ENCODE data around the gene PPIH. TPM values are rescaled to one million over a fixed set of nuclear protein-coding genes. Genes with fewer than 3 reads are reported as not detected.
"Not testable (repeated sequence)": the region's sequence is repeated elsewhere in the genome, so short reads cannot be mapped to it uniquely, and the experiment has no call there.

Gene PPIH
- total RNA-seq, 1 experiment from 2014 or later: 104 TPM

- Histone ChIP-seq H3K4me1 (no peaks in the 10 kb centered on the region; the same call in 1 of the 2 replicates), H3K27me3 (no peaks in the 10 kb centered on the region), H3K4me3 (no peak overlapping the region), H3K9me3 (replicated peaks) (no peaks in the 10 kb centered on the region), H3K36me3 (peaks cover 19% of the 10 kb centered on the region), H3K27ac (no peak overlapping the region)
- no peak for DNase-seq
Measured at GRCh38 chr1:42675467-42675866, 17.2 kb downstream of the PPIH start.

GRCh38 chr1:42676534-42677087 lies 18.4 kb downstream of the PPIH start:
- Histone ChIP-seq H3K4me1 (no peaks in the 10 kb centered on the region; the same call in 1 of the 2 replicates), H3K27me3 (no peaks in the 10 kb centered on the region), H3K27ac (no peak overlapping the region), H3K9me3 (replicated peaks) (no peaks in the 10 kb centered on the region), H3K36me3 (peaks cover 11% of the 10 kb centered on the region), H3K4me3 (no peak overlapping the region)
- DNase-seq: no peak

- peak in 1 of 2 experiments; percentile 23 for DNase-seq
- Histone ChIP-seq H3K36me3 (peaks cover 24% of the 10 kb centered on the region), H3K4me1 (peaks cover under 1% of the 10 kb centered on the region; the same call in 1 of the 2 replicates), H3K27me3 (no peaks in the 10 kb centered on the region), H3K4me3 (no peak overlapping the region), H3K27ac (no peak overlapping the region), H3K9me3 (replicated peaks) (no peaks in the 10 kb centered on the region)
Measured at GRCh38 chr1:42679364-42679983, 21.3 kb downstream of the PPIH start.

- Histone ChIP-seq H3K36me3 (peaks cover 30% of the 10 kb centered on the region), H3K4me3 (no peak overlapping the region), H3K4me1 (peaks cover 6% of the 10 kb centered on the region), H3K27ac (no peak overlapping the region), H3K27me3 (no peaks in the 10 kb centered on the region), H3K9me3 (replicated peaks) (no peaks in the 10 kb centered on the region)
- DNase-seq: no peak
Measured at GRCh38 chr1:42680055-42680454, 21.8 kb downstream of the PPIH start.

GRCh38 chr1:42680921-42681683 lies 22.9 kb downstream of the PPIH start:
- H3K4me1 ChIP-seq: peaks cover 14% of the 10 kb centered on the region
- peak in 1 of 2 experiments; percentile 23 for DNase-seq
- peak overlapping the region; percentile 88 for H3K4me3 ChIP-seq
- H3K36me3 ChIP-seq: peaks cover 31% of the 10 kb centered on the region
- no peaks in the 10 kb centered on the region for H3K27me3 ChIP-seq
- H3K9me3 ChIP-seq (replicated peaks): no peaks in the 10 kb centered on the region
- peak overlapping the region; percentile 94 for H3K27ac ChIP-seq

- peak within 1 kb of the TSS; percentile 94 for H3K27ac ChIP-seq
- no peaks in the 10 kb centered on the region for H3K27me3 ChIP-seq
- peak within 1 kb of the TSS; percentile 88 for H3K4me3 ChIP-seq
- H3K4me1 ChIP-seq: peaks cover 22% of the 10 kb centered on the region
- H3K36me3 ChIP-seq: peaks cover 39% of the 10 kb centered on the region
- H3K9me3 ChIP-seq (replicated peaks): no peaks in the 10 kb centered on the region
- peak; percentile 98 to 99 for DNase-seq
Measured at GRCh38 chr1:42681741-42682483, 23.7 kb downstream of the PPIH start, which contains the start of gene YBX1. Gene YBX1, plus strand, starts transcription at chr1:42682418. Its CDS starts 148 bp downstream, at chr1:42682566.

- peak overlapping the region; percentile 94 for H3K27ac ChIP-seq
- H3K4me3 ChIP-seq: peak overlapping the region; percentile 88
- DNase-seq; H3K9me3 ChIP-seq (replicated peaks); H3K27me3 ChIP-seq: not testable (repeated sequence)
- H3K36me3 ChIP-seq: peaks cover 44% of the 10 kb centered on the region
- H3K4me1 ChIP-seq: peaks cover 22% of the 10 kb centered on the region
Measured at GRCh38 chr1:42682484-42682738, 24.2 kb downstream of the PPIH start.

- peaks cover 50% of the 10 kb centered on the region for H3K36me3 ChIP-seq
- no peaks in the 10 kb centered on the region for H3K9me3 ChIP-seq (replicated peaks)
- peak overlapping the region; percentile 88 for H3K4me3 ChIP-seq
- peaks cover 22% of the 10 kb centered on the region for H3K4me1 ChIP-seq
- H3K27me3 ChIP-seq: no peaks in the 10 kb centered on the region
- H3K27ac ChIP-seq: peak overlapping the region; percentile 94
- DNase-seq: peak; percentile 48 to 58
Measured at GRCh38 chr1:42682739-42683531, 24.7 kb downstream of the PPIH start.

- peaks cover 22% of the 10 kb centered on the region for H3K4me1 ChIP-seq
Measured at GRCh38 chr1:42684139-42684538, 25.9 kb downstream of the PPIH start.

GRCh38 chr1:42686418-42686817 lies 28.2 kb downstream of the PPIH start:
- peak in 1 of 2 experiments; percentile 23 for DNase-seq
- H3K36me3 ChIP-seq: peaks cover 74% of the 10 kb centered on the region
- no peak overlapping the region for H3K27ac ChIP-seq

More at GRCh38 chr1:42684139-42684538, 25.9 kb downstream of the PPIH start:
- Histone ChIP-seq H3K36me3 (peaks cover 60% of the 10 kb centered on the region), H3K9me3 (replicated peaks) (no peaks in the 10 kb centered on the region), H3K27ac (no peak overlapping the region), H3K4me3 (peak overlapping the region; percentile 88), H3K27me3 (no peaks in the 10 kb centered on the region)
- DNase-seq: peak in 1 of 2 experiments; percentile 33

GRCh38 chr1:42689912-42690311 lies 31.7 kb downstream of the PPIH start:
- peaks cover 18% of the 10 kb centered on the region for H3K4me1 ChIP-seq
- H3K27me3 ChIP-seq: no peaks in the 10 kb centered on the region
- no peaks in the 10 kb centered on the region for H3K9me3 ChIP-seq (replicated peaks)
- H3K27ac ChIP-seq: no peak overlapping the region
- no peak for DNase-seq
- no peak overlapping the region for H3K4me3 ChIP-seq
- H3K36me3 ChIP-seq: peaks cover 84% of the 10 kb centered on the region

More at GRCh38 chr1:42686418-42686817, 28.2 kb downstream of the PPIH start:
- peaks cover 22% of the 10 kb centered on the region for H3K4me1 ChIP-seq
- no peak overlapping the region for H3K4me3 ChIP-seq
- no peaks in the 10 kb centered on the region for H3K9me3 ChIP-seq (replicated peaks)
- H3K27me3 ChIP-seq: no peaks in the 10 kb centered on the region

- H3K36me3 ChIP-seq: peaks cover 84% of the 10 kb centered on the region
- peaks cover 13% of the 10 kb centered on the region for H3K4me1 ChIP-seq
- DNase-seq: no peak
- no peaks in the 10 kb centered on the region for H3K27me3 ChIP-seq
- no peaks in the 10 kb centered on the region for H3K9me3 ChIP-seq (replicated peaks)
- no peak overlapping the region for H3K4me3 ChIP-seq
- no peak overlapping the region for H3K27ac ChIP-seq
Measured at GRCh38 chr1:42690477-42691156, 32.4 kb downstream of the PPIH start.

- H3K36me3 ChIP-seq: peaks cover 84% of the 10 kb centered on the region
Measured at GRCh38 chr1:42691157-42691498, 32.9 kb downstream of the PPIH start.

GRCh38 chr1:42692461-42692860 lies 34.2 kb downstream of the PPIH start:
- DNase-seq: no peak
- H3K27me3 ChIP-seq: no peaks in the 10 kb centered on the region
- no peaks in the 10 kb centered on the region for H3K4me1 ChIP-seq
- H3K9me3 ChIP-seq (replicated peaks): no peaks in the 10 kb centered on the region
- no peak overlapping the region for H3K27ac ChIP-seq
- H3K4me3 ChIP-seq: no peak overlapping the region
- H3K36me3 ChIP-seq: peaks cover 84% of the 10 kb centered on the region

More at GRCh38 chr1:42691157-42691498, 32.9 kb downstream of the PPIH start:
- Histone ChIP-seq H3K9me3 (replicated peaks) (no peaks in the 10 kb centered on the region), H3K4me3 (no peak overlapping the region), H3K4me1 (peaks cover 8% of the 10 kb centered on the region), H3K27ac (no peak overlapping the region), H3K27me3 (no peaks in the 10 kb centered on the region)
- DNase-seq: no peak
